Testis (tissue), 2 donors: ENCODE measurements around the gene VOPP1.

ENCODE experiments used
- POLR2A ChIP-seq: fragments of 450-650 bp; IDR thresholded peaks from one replicate; pipeline ENCODE4 v1.6.1; 2017; ENCODE audit warnings: antibody characterized with exemption, mild to moderate bottlenecking, moderate library complexity
- TF ChIP-seq, protein P1 (sequence below), 3 experiments: fragments of 450-650 bp in 2 of 3; fragments of 200-600 bp in 1 of 3; sonication (generic) in 1 of 3; IDR thresholded peaks; one replicate each; pipeline ENCODE4 v1.5.1; 2016 to 2019; ENCODE audit warnings: antibody characterized with exemption in 3 of 3, mild to moderate bottlenecking in 2 of 3, moderate library complexity in 1 of 3

- TF ChIP-seq, protein P1, sequence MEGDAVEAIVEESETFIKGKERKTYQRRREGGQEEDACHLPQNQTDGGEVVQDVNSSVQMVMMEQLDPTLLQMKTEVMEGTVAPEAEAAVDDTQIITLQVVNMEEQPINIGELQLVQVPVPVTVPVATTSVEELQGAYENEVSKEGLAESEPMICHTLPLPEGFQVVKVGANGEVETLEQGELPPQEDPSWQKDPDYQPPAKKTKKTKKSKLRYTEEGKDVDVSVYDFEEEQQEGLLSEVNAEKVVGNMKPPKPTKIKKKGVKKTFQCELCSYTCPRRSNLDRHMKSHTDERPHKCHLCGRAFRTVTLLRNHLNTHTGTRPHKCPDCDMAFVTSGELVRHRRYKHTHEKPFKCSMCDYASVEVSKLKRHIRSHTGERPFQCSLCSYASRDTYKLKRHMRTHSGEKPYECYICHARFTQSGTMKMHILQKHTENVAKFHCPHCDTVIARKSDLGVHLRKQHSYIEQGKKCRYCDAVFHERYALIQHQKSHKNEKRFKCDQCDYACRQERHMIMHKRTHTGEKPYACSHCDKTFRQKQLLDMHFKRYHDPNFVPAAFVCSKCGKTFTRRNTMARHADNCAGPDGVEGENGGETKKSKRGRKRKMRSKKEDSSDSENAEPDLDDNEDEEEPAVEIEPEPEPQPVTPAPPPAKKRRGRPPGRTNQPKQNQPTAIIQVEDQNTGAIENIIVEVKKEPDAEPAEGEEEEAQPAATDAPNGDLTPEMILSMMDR (IDR thresholded peaks at IDR 0.05) = no peak
- no peak for TF ChIP-seq POLR2A
These were observed 99.2 kb downstream of the VOPP1 start for GRCh38 chr7:55472928-55473725.
